A673 (cell line): ENCODE results near the gene GPR15LG. TPM values are rescaled to one million over a fixed set of nuclear protein-coding genes. Genes with fewer than 3 reads are reported as not detected.

Experiments used
- BruUV-seq: library from RNA; stranded (reverse); fragments of 400-500 nt; replicated peaks from 2 replicates; lab custom pipeline; 2021; lab: Mats Ljungman, UMichigan
- CTCF ChIA-PET: fragments of 300-600 bp; sonication (Branson Sonifier 250); formaldehyde crosslinking; loops from one replicate; lab custom pipeline; 2022; ENCODE audit warnings: antibody characterized with exemption; lab: Charles Lee
- POLR2A ChIA-PET: fragments of 300-600 bp; sonication (Branson Sonifier 250); formaldehyde crosslinking; loops from one replicate; lab custom pipeline; 2022; ENCODE audit warnings: antibody characterized with exemption; ENCODE audit not compliant: low non-redundant PET; lab: Charles Lee
- DNase-seq: peaks from one replicate; pipeline ENCODE4 v3.0.0-alpha.2; 2015; ENCODE audit warnings: low spot score
- H3K27ac ChIP-seq: fragments of 200-600 bp; sonication (generic); 2 replicates; pipeline ENCODE4 v1.5.1; 2016; ENCODE audit warnings: mixed run types, low read depth, mild to moderate bottlenecking, mixed read lengths, antibody characterized with exemption, low read length; ENCODE audit not compliant: poor library complexity, severe bottlenecking
- H3K27me3 ChIP-seq: fragments of 200-600 bp; sonication (generic); replicated peaks from 2 replicates; pipeline ENCODE4 v1.6.1; 2017; ENCODE audit warnings: mixed run types, low read depth, mild to moderate bottlenecking, mixed read lengths, antibody characterized with exemption, low read length; ENCODE audit not compliant: insufficient read depth, poor library complexity
- H3K36me3 ChIP-seq: fragments of 200-600 bp; sonication (generic); 2 replicates; pipeline ENCODE4 v1.6.1; 2016; ENCODE audit warnings: mixed run types, mild to moderate bottlenecking, mixed read lengths, antibody characterized with exemption, low read length; ENCODE audit not compliant: insufficient read depth, poor library complexity, severe bottlenecking
- H3K4me1 ChIP-seq: fragments of 200-600 bp; sonication (generic); 2 replicates; pipeline ENCODE4 v1.6.1; 2017; ENCODE audit warnings: mixed run types, mild to moderate bottlenecking, mixed read lengths, antibody characterized with exemption, low read length; ENCODE audit not compliant: insufficient read depth, poor library complexity, severe bottlenecking
- H3K4me3 ChIP-seq: fragments of 200-600 bp; sonication (generic); 2 replicates; pipeline ENCODE4 v1.5.1; 2016; ENCODE audit warnings: low read depth, mixed run types, mild to moderate bottlenecking, mixed read lengths, low read length; ENCODE audit not compliant: poor library complexity, severe bottlenecking
- H3K9me3 ChIP-seq: fragments of 200-600 bp; sonication (generic); 2 replicates; pipeline ENCODE4 v1.6.1; 2016; ENCODE audit warnings: mixed run types, low read depth, mild to moderate bottlenecking, mixed read lengths, antibody characterized with exemption, low read length; ENCODE audit not compliant: poor library complexity, severe bottlenecking
- EZH2 ChIP-seq: fragments of 200-600 bp; sonication (generic); IDR thresholded peaks from 2 replicates; pipeline ENCODE4 v1.6.1; 2017; ENCODE audit warnings: borderline replicate concordance, low read depth, mild to moderate bottlenecking, mixed read lengths, antibody characterized with exemption, low read length; ENCODE audit not compliant: poor library complexity, severe bottlenecking
- intact Hi-C: fragments of 100-400 bp; cut with micrococcal nuclease; formaldehyde crosslinking; loops from one replicate; pipeline ENCODE4 v1.10.0; 2022; ENCODE audit not compliant: unreplicated experiment
- total RNA-seq: library from RNA; stranded (reverse); gene quantifications from 2 replicates; pipeline ENCODE4 v1.2.3, GENCODE V29; 2021
- TF ChIP-seq, protein P1 (sequence below): fragments of 300-800, 200-600 bp; sonication (generic); conservative IDR thresholded peaks from 2 replicates; pipeline ENCODE4 v1.5.1; 2017; ENCODE audit warnings: low read depth, mild to moderate bottlenecking, antibody characterized with exemption, low read length, moderate library complexity, mixed read lengths

The GPR15LG gene
- total RNA-seq, 1 experiment from 2014 or later, result not detected

DNA sequence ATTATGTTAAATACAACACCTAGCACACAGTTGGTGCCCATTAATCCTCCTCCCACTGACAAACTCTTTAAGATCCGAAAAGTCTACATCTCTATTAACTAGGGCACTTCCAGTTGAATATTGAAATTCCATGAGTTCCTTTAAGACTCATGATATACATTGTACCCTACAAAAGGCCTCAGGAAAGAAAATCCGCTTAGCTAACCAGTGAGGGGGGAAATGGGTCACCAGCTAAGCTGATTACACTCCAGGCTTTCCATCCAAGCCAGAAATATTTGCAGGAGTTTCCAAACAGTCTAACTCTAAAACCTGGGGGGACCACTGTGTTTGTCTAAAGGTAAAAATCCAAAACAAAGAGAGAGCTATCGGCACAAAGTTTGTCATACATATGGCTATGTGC, 53.0 kb downstream of the GPR15LG start:
- TF ChIP-seq EZH2, result no peak
- TF ChIP-seq, protein P1, sequence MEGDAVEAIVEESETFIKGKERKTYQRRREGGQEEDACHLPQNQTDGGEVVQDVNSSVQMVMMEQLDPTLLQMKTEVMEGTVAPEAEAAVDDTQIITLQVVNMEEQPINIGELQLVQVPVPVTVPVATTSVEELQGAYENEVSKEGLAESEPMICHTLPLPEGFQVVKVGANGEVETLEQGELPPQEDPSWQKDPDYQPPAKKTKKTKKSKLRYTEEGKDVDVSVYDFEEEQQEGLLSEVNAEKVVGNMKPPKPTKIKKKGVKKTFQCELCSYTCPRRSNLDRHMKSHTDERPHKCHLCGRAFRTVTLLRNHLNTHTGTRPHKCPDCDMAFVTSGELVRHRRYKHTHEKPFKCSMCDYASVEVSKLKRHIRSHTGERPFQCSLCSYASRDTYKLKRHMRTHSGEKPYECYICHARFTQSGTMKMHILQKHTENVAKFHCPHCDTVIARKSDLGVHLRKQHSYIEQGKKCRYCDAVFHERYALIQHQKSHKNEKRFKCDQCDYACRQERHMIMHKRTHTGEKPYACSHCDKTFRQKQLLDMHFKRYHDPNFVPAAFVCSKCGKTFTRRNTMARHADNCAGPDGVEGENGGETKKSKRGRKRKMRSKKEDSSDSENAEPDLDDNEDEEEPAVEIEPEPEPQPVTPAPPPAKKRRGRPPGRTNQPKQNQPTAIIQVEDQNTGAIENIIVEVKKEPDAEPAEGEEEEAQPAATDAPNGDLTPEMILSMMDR, result no peak
- Histone ChIP-seq H3K27me3 (peaks cover 12% of the 10 kb centered on the region), H3K9me3 (no peaks in the 10 kb centered on the region), H3K27ac (no peak overlapping the region), H3K36me3 (no peaks in the 10 kb centered on the region), H3K4me3 (no peak overlapping the region), H3K4me1 (no peaks in the 10 kb centered on the region)
- BruUV-seq, result no TSS peak
- intact Hi-C loops, result no loop called here
- ChIA-PET CTCF (interaction anchor here (0.6 kb wide), 1 partner anchor 200 kb away, joined by 3 read pairs; no protein-coding TSS in a partner anchor), POLR2A (no interaction called here)
- no peak for DNase-seq

DNA sequence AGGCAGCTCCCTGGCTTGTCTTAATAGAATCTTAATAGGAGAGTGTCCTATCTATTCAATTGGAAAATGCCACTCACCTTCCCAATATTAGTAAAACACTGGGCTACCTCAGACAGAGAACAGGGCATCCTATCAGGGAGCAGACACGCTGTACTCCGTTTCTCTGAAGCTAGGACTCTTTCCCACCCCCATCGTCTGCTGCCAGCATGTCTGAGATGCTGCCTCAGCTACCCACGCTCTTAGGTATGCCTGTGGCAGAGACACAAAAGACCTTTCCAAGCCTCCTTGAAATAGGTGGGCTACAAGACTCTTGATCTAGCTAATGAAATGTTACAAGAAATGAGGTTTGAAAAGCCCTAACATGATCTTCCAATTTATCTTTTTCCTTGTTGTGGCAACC, 54.2 kb downstream of the GPR15LG start:
- ChIA-PET POLR2A (no interaction called here), CTCF (no interaction called here)
- no peaks in the 10 kb centered on the region for H3K9me3 ChIP-seq
- TF ChIP-seq EZH2, result no peak
- TF ChIP-seq, protein P1, result no peak
- H3K27ac ChIP-seq, result no peak overlapping the region
- intact Hi-C loops, result no loop called here
- H3K36me3 ChIP-seq, result no peaks in the 10 kb centered on the region
- BruUV-seq, result no TSS peak
- no peak for DNase-seq
- no peaks in the 10 kb centered on the region for H3K4me1 ChIP-seq
- H3K27me3 ChIP-seq, result peaks cover 21% of the 10 kb centered on the region
- no peak overlapping the region for H3K4me3 ChIP-seq

DNA sequence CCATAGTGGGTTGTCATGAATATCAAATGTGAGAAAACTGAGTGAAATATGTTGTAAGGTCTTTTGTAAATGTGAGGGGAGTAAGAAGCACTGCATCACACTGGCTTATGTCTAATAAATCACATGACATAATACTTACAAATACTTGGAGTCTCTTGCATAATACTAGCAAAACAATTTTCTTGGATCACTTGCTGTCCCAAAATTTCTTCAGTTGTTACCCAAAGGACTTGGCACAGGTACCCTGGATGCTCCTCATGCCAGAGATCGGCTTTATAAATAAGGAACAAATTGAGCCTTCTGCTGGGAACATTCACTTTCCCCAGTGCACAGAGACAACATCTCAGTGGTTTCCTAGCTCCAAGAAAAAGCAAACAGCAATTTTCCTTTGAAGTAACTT, 56.8 kb downstream of the GPR15LG start:
- Histone ChIP-seq H3K4me3 (no peak overlapping the region), H3K27me3 (peaks cover 34% of the 10 kb centered on the region), H3K4me1 (no peaks in the 10 kb centered on the region), H3K27ac (no peak overlapping the region), H3K36me3 (no peaks in the 10 kb centered on the region), H3K9me3 (no peaks in the 10 kb centered on the region)
- TF ChIP-seq, protein P1, result no peak
- TF ChIP-seq EZH2, result no peak
- no peak for DNase-seq
- POLR2A ChIA-PET, result no interaction called here
- intact Hi-C loops, result no loop called here
- CTCF ChIA-PET, result no interaction called here
- BruUV-seq, result no TSS peak
